HepG2 (cell line): ENCODE measurements around the gene CDA. TPM values are rescaled to one million over a fixed set of nuclear protein-coding genes. Genes with fewer than 3 reads are reported as not detected.
A peak's percentile ranks its signal among the peaks of the same experiment; 100 is the strongest.

ENCODE experiments used
- ATAC-seq: fragments of 200-7000 bp; cut with Tn5 transposase; 3 replicates; pipeline ENCODE4 v1.9.1; 2020; ENCODE audit warnings: mild to moderate bottlenecking, moderate library complexity
- BruUV-seq: library from RNA; stranded (reverse); fragments of 400-500 nt; replicated peaks from 2 replicates; lab custom pipeline; 2021; lab: Mats Ljungman, UMichigan
- CTCF ChIA-PET: fragments of 300-600 bp; formaldehyde crosslinking; extraction: SDS; loops from one replicate; lab custom pipeline; 2021; ENCODE audit warnings: low total read pairs, inconsistent platforms, low intra/inter-chr PET ratio; lab: Yijun Ruan, JAX
- POLR2A ChIA-PET: fragments of 350-600 bp; sonication (Branson Sonifier 250); formaldehyde crosslinking; loops from one replicate; lab custom pipeline; 2020; ENCODE audit warnings: antibody characterized with exemption, inconsistent platforms; lab: Yijun Ruan, JAX
- DNase-seq: peaks from one replicate; pipeline ENCODE4 v3.0.0-alpha.2; 2015; ENCODE audit warnings: low spot score
- FAIRE-seq: peaks from 3 replicates; lab custom pipeline; 2011; peaks lifted over from hg19 to GRCh38; lab: Jason Lieb, UNC
- H2AFZ ChIP-seq: one replicate; pipeline ENCODE4 v1.6.1; 2011; ENCODE audit warnings: low read length, inconsistent platforms
- H3K27ac ChIP-seq: fragments of 300-600 bp; 3 replicates; pipeline ENCODE4 v1.8.0; 2011; ENCODE audit warnings: mixed run types, mild to moderate bottlenecking, mixed read lengths, low read length, inconsistent platforms; ENCODE audit not compliant: insufficient read depth; ENCODE audit errors: extremely low read length
- H3K27me3 ChIP-seq, 2 experiments: fragments of 200-600 bp in 1 of 2; 2 replicates in 1 of 2; 3 replicates in 1 of 2; pipeline versions ENCODE4 v1.6.0 to v1.8.0; 2011; ENCODE audit warnings: low read length in 2 of 2, mild to moderate bottlenecking in 2 of 2, moderate library complexity in 2 of 2, inconsistent platforms in 1 of 2; ENCODE audit not compliant: insufficient read depth in 2 of 2, control insufficient read depth in 1 of 2
- H3K36me3 ChIP-seq, 2 experiments: fragments of 200-600 bp in 1 of 2; replicated peaks in 1 of 2; 2 replicates in 1 of 2; 3 replicates in 1 of 2; pipeline versions ENCODE4 v1.5.1 to v1.8.0; 2011; ENCODE audit warnings: low read length in 2 of 2, inconsistent platforms in 1 of 2; ENCODE audit not compliant: insufficient read depth in 2 of 2, control insufficient read depth in 1 of 2
- H3K4me1 ChIP-seq: 2 replicates; pipeline ENCODE4 v1.5.1; 2012; ENCODE audit warnings: low read length, inconsistent platforms; ENCODE audit not compliant: insufficient read depth
- H3K4me2 ChIP-seq: 2 replicates; pipeline ENCODE4 v1.6.0; 2011; ENCODE audit warnings: low read depth, low read length, inconsistent platforms
- H3K4me3 ChIP-seq, 3 experiments: fragments of 200-600 bp in 1 of 3; sonication (generic), shearing (Covaris generic) in 1 of 3; replicated peaks in 1 of 3; 2 replicates each; pipeline ENCODE4 v1.5.1; 2011 to 2016; ENCODE audit warnings: low read length in 3 of 3, inconsistent platforms in 2 of 3, low read depth in 2 of 3, mild to moderate bottlenecking in 2 of 3, control low read depth in 1 of 3, mixed read lengths in 1 of 3; ENCODE audit not compliant: insufficient read depth in 1 of 3
- H3K79me2 ChIP-seq: one replicate; pipeline ENCODE4 v1.6.1; 2011; ENCODE audit warnings: low read length, inconsistent platforms; ENCODE audit not compliant: insufficient read depth
- H3K9ac ChIP-seq: 2 replicates; pipeline ENCODE4 v1.6.0; 2011; ENCODE audit warnings: mild to moderate bottlenecking, low read depth, low read length, inconsistent platforms; ENCODE audit not compliant: insufficient read depth
- H3K9me3 ChIP-seq: 2 replicates; pipeline ENCODE4 v1.5.1; 2012; ENCODE audit warnings: mild to moderate bottlenecking, low read length
- H4K20me1 ChIP-seq: 2 replicates; pipeline ENCODE4 v1.6.0; 2011; ENCODE audit warnings: inconsistent platforms, mild to moderate bottlenecking, low read length, moderate library complexity; ENCODE audit not compliant: insufficient read depth
- ARHGAP35 ChIP-seq: sonication (generic); formaldehyde crosslinking; IDR thresholded peaks from 2 replicates; pipeline ENCODE4 v1.9.0; 2022; ENCODE audit warnings: mild to moderate bottlenecking, inconsistent platforms, moderate library complexity, missing genetic modification reagents, borderline replicate concordance
- ETV5 ChIP-seq: IDR thresholded peaks from 2 replicates; pipeline ENCODE4 v1.6.1; 2018; ENCODE audit warnings: missing biosample characterization, missing genetic modification reagents, inconsistent platforms, borderline replicate concordance
- HDAC1 ChIP-seq: sonication (generic); formaldehyde crosslinking; IDR thresholded peaks from 2 replicates; pipeline ENCODE4 v1.5.1; 2020; ENCODE audit warnings: mild to moderate bottlenecking, missing genetic modification reagents
- KDM2A ChIP-seq: sonication (generic); formaldehyde crosslinking; IDR thresholded peaks from 2 replicates; pipeline ENCODE4 v1.4.0; 2020; ENCODE audit warnings: low read depth, missing genetic modification reagents, borderline replicate concordance
- PBX2 ChIP-seq: IDR thresholded peaks from 2 replicates; pipeline ENCODE4 v1.6.1; 2016; ENCODE audit warnings: control low read depth
- PHF21A ChIP-seq: sonication (generic); formaldehyde crosslinking; IDR thresholded peaks from 2 replicates; pipeline ENCODE4 v1.5.0; 2020; ENCODE audit warnings: mild to moderate bottlenecking, missing genetic modification reagents
- POLR2G ChIP-seq: fragments of 200-400 bp; formaldehyde crosslinking; IDR thresholded peaks from 2 replicates; pipeline ENCODE4 v1.6.1; 2018; ENCODE audit warnings: mild to moderate bottlenecking, low read depth, low read length, moderate library complexity
- RARG ChIP-seq: sonication (generic); formaldehyde crosslinking; IDR thresholded peaks from 2 replicates; pipeline ENCODE4 v1.4.0; 2020; ENCODE audit warnings: low read depth, mild to moderate bottlenecking, missing genetic modification reagents
- STAG1 ChIP-seq: sonication (generic); formaldehyde crosslinking; IDR thresholded peaks from 2 replicates; pipeline ENCODE4 v1.4.0; 2020; ENCODE audit warnings: missing genetic modification reagents
- ZBTB33 ChIP-seq: sonication (generic); formaldehyde crosslinking; IDR thresholded peaks from 2 replicates; pipeline ENCODE4 v1.4.0; 2020; ENCODE audit warnings: missing genetic modification reagents
- ZBTB42 ChIP-seq: sonication (generic); formaldehyde crosslinking; IDR thresholded peaks from 2 replicates; pipeline ENCODE4 v1.5.0; 2020; ENCODE audit warnings: mild to moderate bottlenecking, missing genetic modification reagents
- ZBTB8A ChIP-seq: sonication (generic); formaldehyde crosslinking; IDR thresholded peaks from 2 replicates; pipeline ENCODE4 v1.4.0; 2020; ENCODE audit warnings: mild to moderate bottlenecking, low read depth, missing genetic modification reagents, borderline replicate concordance
- ZNF343 ChIP-seq: sonication (generic); formaldehyde crosslinking; IDR thresholded peaks from 2 replicates; pipeline ENCODE4 v1.4.0; 2020; ENCODE audit warnings: mild to moderate bottlenecking, missing genetic modification reagents
- ZNF629 ChIP-seq: sonication (generic); formaldehyde crosslinking; conservative IDR thresholded peaks from 2 replicates; pipeline ENCODE4 v1.5.0; 2020; ENCODE audit warnings: missing genetic modification reagents
- ZNF772 ChIP-seq: sonication (generic); formaldehyde crosslinking; IDR thresholded peaks from 2 replicates; pipeline ENCODE4 v1.5.0; 2020; ENCODE audit warnings: mild to moderate bottlenecking, missing genetic modification reagents
- ZNF839 ChIP-seq: sonication (generic); formaldehyde crosslinking; IDR thresholded peaks from 2 replicates; pipeline ENCODE4 v1.4.0; 2020; ENCODE audit warnings: missing genetic modification reagents, mild to moderate bottlenecking, borderline replicate concordance
- ZNF841 ChIP-seq: sonication (generic); formaldehyde crosslinking; IDR thresholded peaks from 2 replicates; pipeline ENCODE4 v1.8.1; 2023; ENCODE audit warnings: missing genetic modification reagents, borderline replicate concordance
- ZSCAN31 ChIP-seq: sonication (generic); formaldehyde crosslinking; IDR thresholded peaks from 2 replicates; pipeline ENCODE4 v1.5.0; 2020; ENCODE audit warnings: low read depth, mild to moderate bottlenecking, missing genetic modification reagents
- WGBS: methylation state at CpG from one replicate; pipeline ENCODE4 v1.1.6; 2017; ENCODE audit warnings: low lambda C conversion rate; 5-methylcytosine and 5-hydroxymethylcytosine counted together
- in situ Hi-C: cut with HindIII; loops from 2 replicates; pipeline ENCODE4 v1.10.0; 2017; ENCODE audit warnings: low pct_unique_long_range_greater_than_20kb; ENCODE audit not compliant: extremely low pct_ligation_motif_present
- intact Hi-C: fragments of 100-400 bp; cut with micrococcal nuclease; formaldehyde crosslinking; loops from one replicate; pipeline ENCODE4 v1.10.0; 2022; ENCODE audit not compliant: unreplicated experiment
- polyA plus RNA-seq, 8 experiments: library from polyadenylated mRNA; depleted of rRNA in 3 of 8; stranded (reverse) in 7 of 8; unstranded in 1 of 8; fragments of >200 nt; fragmentation: Illumina TruSeq in 4 of 8; extraction: Trizol in 4 of 8; gene quantifications; 2 replicates each; pipeline versions ENCODE4 v1.2.1 to v1.2.3, GENCODE V29; 2011 to 2016; ENCODE audit warnings: low read depth in 4 of 8, missing spikeins in 1 of 8, mixed read lengths in 1 of 8; ENCODE audit not compliant: insufficient read depth in 1 of 8
- total RNA-seq, 5 experiments: library from RNA; depleted of rRNA; stranded (reverse); fragments of >200 nt; fragmentation: Illumina TruSeq; extraction: Trizol; gene quantifications; 2 replicates each; pipeline ENCODE4 v1.2.3, GENCODE V29; 2016; ENCODE audit warnings: low read depth in 1 of 5

CDA gene
- total and polyA plus RNA-seq, 2 of the 13 experiments (the other 11 are each of a cell fraction or from before 2014, with no cell fraction given), result 0.66 to 2.1 TPM

GRCh38 chr1:20662110-20662475 lies 73.2 kb downstream of the CDA start (continued):
- TF ChIP-seq POLR2G (peak; percentile 16; the same call in 1 of the 2 replicates), ZBTB33 (no peak)
- TF ChIP-seq, all 625 proteins: peak for 4

- no peak overlapping the region for H3K4me2 ChIP-seq
- H3K27me3 ChIP-seq, result no peaks in the 10 kb centered on the region; a peak in 1 of 5 replicates
- intact Hi-C loops, result no loop called here
- in situ Hi-C loops, result no loop called here
- FAIRE-seq, result no peak
- no peak overlapping the region for H3K9ac ChIP-seq
- H3K9me3 ChIP-seq, result no peaks in the 10 kb centered on the region
- ChIA-PET POLR2A (no interaction called here), CTCF (no interaction called here)
- ATAC-seq, result no peak
- WGBS, result 36% methylated on average over 1 of the region's 1 CpG
- H2AFZ ChIP-seq, result no peak overlapping the region
- no peak for DNase-seq
- peaks cover 28% of the 10 kb centered on the region for H3K4me1 ChIP-seq
- peaks cover 28% of the 10 kb centered on the region for H3K79me2 ChIP-seq
- no peak overlapping the region for H3K27ac ChIP-seq
- H4K20me1 ChIP-seq, result no peaks in the 10 kb centered on the region
- BruUV-seq, result no TSS peak
- peaks cover 6 to 8% of the 10 kb centered on the region in 2 experiments; a peak in 3 of 5 replicates for H3K36me3 ChIP-seq
- no peak overlapping the region for H3K4me3 ChIP-seq
- TF ChIP-seq ZNF772 (CRISPR knock-in tag), result no peak
- TF ChIP-seq PHF21A (CRISPR knock-in tag), result no peak
- no peak for TF ChIP-seq ZNF841 (CRISPR knock-in tag)
- peak; percentile 92 for TF ChIP-seq ZNF629 (CRISPR knock-in tag)
- no peak for TF ChIP-seq ZBTB33
- TF ChIP-seq ZSCAN31 (CRISPR knock-in tag), result no peak
- no peak for TF ChIP-seq HDAC1
- TF ChIP-seq ARHGAP35, result no peak
- no peak for TF ChIP-seq ZBTB8A (CRISPR knock-in tag)
- no peak for TF ChIP-seq ZNF343 (CRISPR knock-in tag)
- TF ChIP-seq STAG1 (CRISPR knock-in tag), result peak; percentile 41
- TF ChIP-seq ZNF839 (CRISPR knock-in tag), result no peak
- no peak for TF ChIP-seq KDM2A
- no peak for TF ChIP-seq PBX2 (CRISPR knock-in tag)
- no peak for TF ChIP-seq ZBTB42 (CRISPR knock-in tag)
- no peak for TF ChIP-seq ETV5 (CRISPR knock-in tag)
- no peak for TF ChIP-seq RARG
Measured at GRCh38 chr1:20663365-20663764, 74.5 kb downstream of the CDA start.
